K562 (cell line): ENCODE measurements around the gene HTR3C. TPM values are rescaled to one million over a fixed set of nuclear protein-coding genes. Genes with fewer than 3 reads are reported as not detected.

ENCODE experiments used
- ELK1 ChIP-seq: sonication (generic); formaldehyde crosslinking; IDR thresholded peaks from 2 replicates; pipeline ENCODE4 v1.8.1; 2022; ENCODE audit warnings: missing genetic modification reagents
- HDAC8 ChIP-seq: fragments of 450-650 bp; IDR thresholded peaks from 2 replicates; pipeline ENCODE4 v1.6.1; 2016; ENCODE audit warnings: mild to moderate bottlenecking, missing genetic modification characterization, moderate library complexity, missing compliant biosample characterization
- PHB2 ChIP-seq: fragments of 450-650 bp; IDR thresholded peaks from 2 replicates; pipeline ENCODE4 v1.6.1; 2017; ENCODE audit warnings: low read depth
- REST ChIP-seq, 2 experiments: fragments of 450-650 bp; formaldehyde crosslinking in 1 of 2; IDR thresholded peaks; 2 replicates each; pipeline versions ENCODE4 v1.4.0 to v1.6.1; 2014 to 2020; ENCODE audit warnings: mild to moderate bottlenecking in 2 of 2, borderline replicate concordance in 1 of 2, low read depth in 1 of 2
- RFX7 ChIP-seq: fragments of 250-450 bp; sonication (Bioruptor Pico); IDR thresholded peaks from 2 replicates; pipeline ENCODE4 v1.5.1; 2021; ENCODE audit warnings: mild to moderate bottlenecking
- SIN3A ChIP-seq, 2 experiments: fragments of 150-350 bp in 1 of 2; IDR thresholded peaks; 2 replicates each; pipeline ENCODE4 v1.6.1; 2011 to 2016; ENCODE audit warnings: borderline replicate concordance in 2 of 2, low read depth in 2 of 2, low read length in 2 of 2, mild to moderate bottlenecking in 2 of 2, moderate library complexity in 2 of 2; ENCODE audit not compliant: control insufficient read depth in 1 of 2
- TAL1 ChIP-seq: fragments of 450-650 bp; IDR thresholded peaks from 2 replicates; pipeline ENCODE4 v1.6.1; 2016; ENCODE audit warnings: mild to moderate bottlenecking
- TCF3 ChIP-seq: sonication (generic); formaldehyde crosslinking; IDR thresholded peaks from 2 replicates; pipeline ENCODE4 v1.4.0; 2020; ENCODE audit warnings: mild to moderate bottlenecking, missing genetic modification reagents
- ZBED1 ChIP-seq: IDR thresholded peaks from 2 replicates; pipeline ENCODE4 v1.6.1; 2014
- ZFP36 ChIP-seq: fragments of 150-350 bp; IDR thresholded peaks from 2 replicates; pipeline ENCODE4 v1.6.1; 2018; ENCODE audit warnings: low read length, low read depth; ENCODE audit not compliant: partially characterized antibody
- ZNF583 ChIP-seq: fragments of 250-450 bp; sonication (Bioruptor Pico); IDR thresholded peaks from 2 replicates; pipeline ENCODE4 v1.4.0; 2020
- ZNF780A ChIP-seq: fragments of 250-450 bp; sonication (Bioruptor Pico); IDR thresholded peaks from 2 replicates; pipeline ENCODE4 v1.5.0; 2021; ENCODE audit warnings: mild to moderate bottlenecking
- polyA plus RNA-seq, 8 experiments: library from polyadenylated mRNA; depleted of rRNA in 4 of 8; stranded (reverse) in 5 of 8; unstranded in 3 of 8; fragments of >200 nt; fragmentation: Nextera tagmentation in 2 of 8; fragmentation: Illumina TruSeq in 1 of 8; extraction: Ambion mirVana in 2 of 8; extraction: Trizol in 1 of 8; gene quantifications; 2 replicates each; pipeline versions ENCODE4 v1.2.1 to v1.2.3, GENCODE V29; 2011 to 2014; ENCODE audit warnings: inconsistent platforms in 1 of 8, missing spikeins in 1 of 8
- total RNA-seq, 7 experiments: library from RNA; depleted of rRNA in 6 of 7; stranded (reverse); fragments of >200 nt in 6 of 7; fragmentation: Illumina TruSeq in 2 of 7; extraction: Trizol in 2 of 7; gene quantifications; 2 replicates each; pipeline versions ENCODE4 v1.2.1 to v1.2.3, GENCODE V29; 2011 to 2021; ENCODE audit warnings: low replicate concordance in 1 of 7

Gene HTR3C
- total and polyA plus RNA-seq, 9 of the 15 experiments (the other 6 are each of a cell fraction or from before 2014, with no cell fraction given), result 0.04 to 0.06 TPM; not detected in 7

GRCh38 chr3:184017672-184018423, 35.0 kb upstream of the HTR3C start, which contains the start of gene ABCC5 (continued):
- TF ChIP-seq ELK1 (no peak), ZNF583 (no peak), ZFP36 (peak; percentile 2), HDAC8 (tag) (no peak), ZNF780A (CRISPR knock-in tag) (no peak), PHB2 (0 out of 2 replicates have a peak, but pooled peaks have one; percentile 42), ZBED1 (0 out of 2 replicates have a peak, but pooled peaks have one; percentile 42), TAL1 (peak; percentile 93), TCF3 (CRISPR knock-in tag) (peak; percentile 89), RFX7 (CRISPR knock-in tag) (no peak), SIN3A (IDR thresholded peaks at IDR 0.05; ENCODE audit: borderline replicate concordance in 2 of 2, control insufficient read depth in 1 of 2, low read depth in 2 of 2, low read length in 2 of 2) (0 out of 4 replicates have a peak, but pooled peaks of 1 of the 2 experiments have one; percentile 67), REST (IDR thresholded peaks at IDR 0.05; ENCODE audit: borderline replicate concordance) (peak; percentile 96), REST (CRISPR knock-in tag; IDR thresholded peaks at IDR 0.05; ENCODE audit: low read depth) (no peak)
